HG02571 (cell line): Measurements from ENCODE around the gene UBAP2L.
"Not testable (repeated sequence)": the region's sequence is repeated elsewhere in the genome, so short reads cannot be mapped to it uniquely, and the experiment has no call there.

Experiments used
- ATAC-seq: cut with Tn5 transposase; IDR thresholded peaks from one replicate; pipeline ENCODE4 v1.9.1; 2021; ENCODE audit warnings: mild to moderate bottlenecking, moderate library complexity; ENCODE audit not compliant: unreplicated experiment

UBAP2L gene

DNA sequence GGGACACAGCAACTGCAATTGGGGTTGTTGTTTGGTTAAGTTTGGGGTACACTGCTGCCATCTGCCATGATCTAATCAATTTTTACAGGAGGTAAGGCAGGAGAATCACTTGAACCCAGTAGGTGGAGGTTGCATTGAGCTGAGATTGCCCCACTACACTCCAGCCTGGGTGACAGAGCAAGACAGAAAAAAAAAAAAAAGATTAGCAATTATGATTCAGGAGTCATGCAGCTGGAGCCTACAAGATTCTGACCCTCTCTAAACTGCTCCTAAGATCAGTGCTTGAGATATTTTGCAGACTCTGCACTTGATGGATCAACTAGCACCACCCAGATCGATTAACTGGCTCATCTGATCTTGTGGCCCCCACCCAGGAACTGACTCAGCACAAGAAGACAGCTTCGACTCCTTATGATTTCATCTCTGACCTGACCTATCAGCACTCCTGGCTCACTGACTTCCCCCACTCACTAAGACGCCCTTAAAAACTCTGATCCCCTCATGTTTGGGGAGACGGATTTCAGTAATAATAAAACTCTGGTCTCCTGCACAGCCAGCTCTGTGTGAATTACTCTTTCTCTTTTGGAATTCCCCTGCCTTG, 87.0 kb downstream of the UBAP2L start:
- ATAC-seq: not testable (repeated sequence)

DNA sequence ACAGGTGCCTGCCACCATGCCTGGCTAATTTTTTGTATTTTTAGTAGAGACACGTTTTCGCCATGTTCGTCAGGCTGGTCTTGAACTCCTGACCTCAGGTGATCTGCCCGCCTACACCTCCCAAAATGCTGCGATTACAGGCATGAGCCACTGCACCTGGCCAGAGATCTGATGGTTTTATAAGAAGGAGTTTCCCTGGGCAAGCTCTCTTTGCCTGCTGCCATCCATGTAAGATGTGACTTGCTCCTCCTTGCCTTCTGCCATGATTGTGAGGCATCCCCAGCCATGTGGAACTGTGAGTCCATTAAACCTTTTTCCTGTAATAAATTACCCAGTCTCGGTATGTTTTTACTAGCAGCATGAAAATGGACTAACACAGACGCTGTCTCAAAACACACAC, 88.4 kb downstream of the UBAP2L start:
- ATAC-seq: not testable (repeated sequence)

DNA sequence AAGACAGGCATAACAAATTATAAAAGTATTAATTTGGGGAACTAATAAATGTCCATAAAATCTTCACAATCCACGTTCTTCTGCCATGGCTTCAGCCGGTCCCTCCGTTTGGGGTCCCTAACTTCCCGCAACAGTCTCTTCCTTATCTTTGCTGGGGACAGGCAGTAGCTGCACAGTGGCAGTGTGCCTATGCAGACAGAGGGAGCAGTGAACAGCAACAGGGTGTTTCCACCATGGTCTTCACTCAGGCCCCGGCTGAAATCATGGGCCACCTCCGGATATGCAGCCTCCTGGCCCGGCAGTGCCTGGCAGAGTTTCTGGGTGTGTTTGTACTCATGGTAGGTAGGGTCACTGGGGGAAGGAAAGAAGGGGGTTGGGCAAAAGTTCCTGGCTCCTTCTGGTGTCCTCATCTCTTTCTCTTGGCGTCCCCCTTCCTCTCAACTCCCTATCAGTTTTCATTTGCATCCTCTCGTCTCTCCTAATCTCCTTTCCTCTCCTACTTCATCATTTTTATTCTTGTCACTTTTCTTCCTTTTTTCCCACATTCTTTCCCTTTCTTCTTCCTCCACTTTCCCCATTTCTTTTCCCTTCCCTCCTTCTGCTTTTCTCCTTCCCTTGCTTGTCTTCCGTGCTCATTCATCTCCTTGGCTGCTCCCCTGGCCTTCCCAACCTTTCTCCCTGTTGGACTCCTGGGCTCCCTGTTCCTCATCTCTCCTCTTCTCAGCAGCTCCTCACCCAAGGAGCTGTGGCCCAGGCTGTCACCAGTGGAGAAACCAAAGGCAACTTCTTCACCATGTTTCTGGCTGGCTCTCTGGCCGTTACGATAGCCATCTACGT, 91.7 kb downstream of the UBAP2L start:
- ATAC-seq: not testable (repeated sequence)

DNA sequence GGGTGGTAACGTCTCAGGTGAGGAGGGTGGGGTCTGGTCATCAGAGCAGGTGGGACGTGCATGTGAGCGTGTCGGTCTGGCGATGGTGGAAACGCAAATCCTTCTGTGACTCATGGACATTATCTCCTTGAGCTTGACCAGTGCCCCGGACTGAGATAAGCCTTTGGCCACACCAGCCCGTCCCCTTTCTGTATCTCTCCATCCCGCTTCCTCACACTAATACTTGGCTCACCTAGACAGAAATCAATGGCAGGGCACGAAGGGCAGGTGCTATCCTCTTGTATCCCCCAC, 92.3 kb downstream of the UBAP2L start:
- ATAC-seq: no peak

DNA sequence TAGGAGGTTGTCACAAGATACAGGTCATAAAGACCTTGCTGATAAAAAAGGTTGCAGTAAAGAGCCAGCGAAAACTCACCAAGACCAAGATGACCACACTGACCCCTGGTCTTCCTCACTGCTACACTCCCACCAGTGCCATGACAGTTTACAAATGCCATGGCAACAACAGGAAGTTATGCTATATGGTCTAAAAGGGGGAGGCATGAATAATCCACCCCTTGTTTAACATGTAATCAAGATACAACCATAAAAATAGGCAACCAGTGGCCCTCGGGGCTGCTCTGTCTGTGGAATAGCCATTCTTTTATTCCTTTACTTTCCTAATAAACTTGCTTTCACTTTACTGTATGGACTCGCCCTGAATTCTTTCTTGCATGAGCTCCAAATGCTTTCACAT, 93.5 kb downstream of the UBAP2L start:
- ATAC-seq: not testable (repeated sequence)

DNA sequence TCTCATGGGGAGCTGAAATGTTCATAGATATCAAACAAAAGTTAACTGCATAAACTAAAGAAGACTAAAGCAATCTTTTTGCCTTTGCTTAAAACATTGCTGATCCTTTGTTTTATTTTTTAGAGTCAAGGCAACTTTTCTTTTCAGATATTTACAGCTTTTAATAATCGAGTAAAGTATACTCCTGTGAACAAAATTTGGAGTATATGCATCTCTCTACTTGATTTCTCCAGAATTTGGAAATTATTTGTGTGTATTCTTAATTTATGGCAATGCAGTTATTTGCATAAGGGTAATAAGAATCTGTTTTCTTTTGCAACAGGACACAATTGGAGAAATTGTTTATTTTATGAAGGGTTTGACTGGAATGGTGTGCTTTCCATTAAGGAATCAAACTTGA, 95.9 kb downstream of the UBAP2L start:
- ATAC-seq: no peak

DNA sequence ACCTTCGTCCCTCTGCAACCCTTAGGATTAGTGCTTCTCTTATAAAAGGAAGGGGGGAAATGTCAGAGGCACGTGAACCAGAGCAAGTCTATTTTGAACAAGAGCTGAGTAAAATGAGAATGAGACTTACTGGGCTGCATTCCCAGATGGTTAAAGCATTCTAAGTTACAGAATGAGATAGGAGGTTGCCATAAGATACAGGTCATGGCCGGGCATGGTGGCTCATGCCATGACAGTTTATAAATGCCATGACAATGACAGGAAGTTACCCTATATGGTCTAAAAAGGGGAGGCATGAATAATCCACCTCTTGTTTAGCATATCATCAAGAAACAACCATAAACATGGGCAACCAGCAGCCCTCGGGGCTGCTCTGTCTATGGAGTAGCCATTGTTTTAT, 97.6 kb downstream of the UBAP2L start:
- no peak for ATAC-seq
